Esophagus squamous epithelium (tissue), 4 donors: ENCODE results near the gene PAX8.
"Not testable (repeated sequence)": the region's sequence is repeated elsewhere in the genome, so short reads cannot be mapped to it uniquely, and the experiment has no call there.

Source experiments
- POLR2A ChIP-seq, 4 donors: fragments of 450-650 bp; IDR thresholded peaks; one replicate each; pipeline ENCODE4 v1.6.1; 2017; ENCODE audit warnings: antibody characterized with exemption in 4 of 4, mild to moderate bottlenecking in 4 of 4, moderate library complexity in 3 of 4
- TF ChIP-seq, protein P1 (sequence below), 6 experiments: fragments of 450-650 bp in 4 of 6; fragments of 200-600 bp in 2 of 6; sonication (generic) in 2 of 6; IDR thresholded peaks; one replicate each; pipeline ENCODE4 v1.5.1; 2016 to 2019; ENCODE audit warnings: antibody characterized with exemption in 6 of 6, mild to moderate bottlenecking in 4 of 6, moderate library complexity in 4 of 6

DNA sequence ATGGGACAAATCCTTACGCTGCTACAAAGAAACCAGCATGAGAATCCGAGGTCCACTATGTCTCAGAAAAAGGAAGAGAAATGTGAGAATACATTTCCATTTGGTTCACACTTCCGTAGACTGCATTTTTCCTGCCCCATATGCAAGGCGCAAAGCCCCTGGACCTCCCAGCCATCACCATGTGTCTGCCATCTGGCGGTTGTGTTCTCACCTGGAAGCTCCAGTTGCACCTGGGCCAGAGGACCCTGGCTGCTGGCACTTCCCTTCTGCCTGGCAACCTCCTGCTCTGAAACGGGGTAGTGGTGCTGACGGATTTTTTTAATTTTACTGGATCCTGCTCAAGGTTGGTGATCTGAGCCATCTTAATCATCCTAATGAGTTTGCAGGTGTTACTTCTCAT lies 41.4 kb upstream of the PAX8 start:
- not testable (repeated sequence) for TF ChIP-seq POLR2A (IDR thresholded peaks at IDR 0.05)
- TF ChIP-seq, protein P1, sequence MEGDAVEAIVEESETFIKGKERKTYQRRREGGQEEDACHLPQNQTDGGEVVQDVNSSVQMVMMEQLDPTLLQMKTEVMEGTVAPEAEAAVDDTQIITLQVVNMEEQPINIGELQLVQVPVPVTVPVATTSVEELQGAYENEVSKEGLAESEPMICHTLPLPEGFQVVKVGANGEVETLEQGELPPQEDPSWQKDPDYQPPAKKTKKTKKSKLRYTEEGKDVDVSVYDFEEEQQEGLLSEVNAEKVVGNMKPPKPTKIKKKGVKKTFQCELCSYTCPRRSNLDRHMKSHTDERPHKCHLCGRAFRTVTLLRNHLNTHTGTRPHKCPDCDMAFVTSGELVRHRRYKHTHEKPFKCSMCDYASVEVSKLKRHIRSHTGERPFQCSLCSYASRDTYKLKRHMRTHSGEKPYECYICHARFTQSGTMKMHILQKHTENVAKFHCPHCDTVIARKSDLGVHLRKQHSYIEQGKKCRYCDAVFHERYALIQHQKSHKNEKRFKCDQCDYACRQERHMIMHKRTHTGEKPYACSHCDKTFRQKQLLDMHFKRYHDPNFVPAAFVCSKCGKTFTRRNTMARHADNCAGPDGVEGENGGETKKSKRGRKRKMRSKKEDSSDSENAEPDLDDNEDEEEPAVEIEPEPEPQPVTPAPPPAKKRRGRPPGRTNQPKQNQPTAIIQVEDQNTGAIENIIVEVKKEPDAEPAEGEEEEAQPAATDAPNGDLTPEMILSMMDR (IDR thresholded peaks at IDR 0.05): not testable (repeated sequence)
